Breast epithelium (tissue), 4 donors: ENCODE results near the gene THRA. TPM values are rescaled to one million over a fixed set of nuclear protein-coding genes. Genes with fewer than 3 reads are reported as not detected.
A peak's percentile ranks its signal among the peaks of the same experiment; 100 is the strongest.

Experiments used
- DNase-seq, 2 donors: peaks; one replicate each; pipeline ENCODE4 v3.0.0-alpha.2; 2019; ENCODE audit warnings: low spot score in 2 of 2
- H3K27ac ChIP-seq, 2 donors: fragments of 200-600 bp; sonication (generic) in 1 of 2; one replicate each; pipeline ENCODE4 v1.5.1; 2016 to 2019; ENCODE audit warnings: mild to moderate bottlenecking in 1 of 2
- H3K27me3 ChIP-seq, 2 donors: fragments of 200-600 bp; sonication (generic) in 1 of 2; one replicate each; pipeline versions ENCODE4 v1.5.1 to v1.6.0; 2017 to 2019; ENCODE audit warnings: control low read depth in 1 of 2, mild to moderate bottlenecking in 1 of 2
- H3K36me3 ChIP-seq: fragments of 200-600 bp; one replicate; pipeline ENCODE4 v1.5.1; 2019
- H3K4me1 ChIP-seq, 2 donors: fragments of 200-600 bp; sonication (generic); one replicate each; pipeline ENCODE4 v1.5.1; 2016 to 2019; ENCODE audit warnings: control low read depth in 1 of 2
- H3K4me3 ChIP-seq, 3 donors: fragments of 200-600 bp; sonication (generic); 1 replicate in 2 of 3; 2 replicates in 1 of 3; pipeline ENCODE4 v1.5.1; 2016 to 2019; ENCODE audit warnings: mild to moderate bottlenecking in 3 of 3, moderate library complexity in 2 of 3
- H3K9me3 ChIP-seq, 2 donors: fragments of 200-600 bp; sonication (generic) in 1 of 2; one replicate each; pipeline ENCODE4 v1.5.1; 2016 to 2019; ENCODE audit warnings: control low read depth in 1 of 2
- CTCF ChIP-seq, 3 donors: fragments of 450-650 bp; IDR thresholded peaks; one replicate each; pipeline ENCODE4 v1.5.1; 2016 to 2017; ENCODE audit warnings: antibody characterized with exemption in 3 of 3, mild to moderate bottlenecking in 3 of 3, moderate library complexity in 3 of 3
- POLR2A ChIP-seq: fragments of 450-650 bp; IDR thresholded peaks from one replicate; pipeline ENCODE4 v1.6.1; 2016; ENCODE audit warnings: antibody characterized with exemption, mild to moderate bottlenecking, moderate library complexity
- POLR2AphosphoS5 ChIP-seq, 3 donors: sonication (generic); formaldehyde crosslinking; IDR thresholded peaks; one replicate each; pipeline ENCODE4 v1.6.1; 2017; ENCODE audit warnings: antibody characterized with exemption in 3 of 3
- intact Hi-C: fragments of 100-400 bp; cut with DNase I; formaldehyde crosslinking; loops from one replicate; pipeline ENCODE4 v1.15.1; 2023; ENCODE audit warnings: low total_unique reads
- total RNA-seq, 3 donors: library from RNA; depleted of rRNA; stranded (reverse); fragments of >200 nt; gene quantifications; one replicate each; pipeline ENCODE4 v1.1.0, GENCODE V29; 2016

The THRA gene
- total RNA-seq, 3 donors from 2014 or later, result 41.6 to 61.0 (median 48.1) TPM

GRCh38 chr17:40122136-40122998, 59.6 kb downstream of the THRA start:
- peak overlapping the region; percentile 95 to 100 for H3K27ac ChIP-seq
- H3K4me1 ChIP-seq, result peaks cover 0 to 9% of the 10 kb centered on the region in 2 donors
- DNase-seq, result no peak
- H3K9me3 ChIP-seq, result no peaks in the 10 kb centered on the region
- H3K27me3 ChIP-seq, result no peaks in the 10 kb centered on the region
- H3K36me3 ChIP-seq, result no peaks in the 10 kb centered on the region
- intact Hi-C loops, result no loop called here
- TF ChIP-seq POLR2A, result no peak
- TF ChIP-seq POLR2AphosphoS5 (IDR thresholded peaks at IDR 0.05), result peak in 2 of 3 donors; percentile 11 to 39
- H3K4me3 ChIP-seq, result peak overlapping the region; percentile 81 to 100 (median 85)

- TF ChIP-seq POLR2AphosphoS5 (IDR thresholded peaks at IDR 0.05) (no peak), CTCF (IDR thresholded peaks at IDR 0.05) (peak in 1 of 3 donors; percentile 15)
- Histone ChIP-seq H3K36me3 (no peaks in the 10 kb centered on the region), H3K9me3 (no peaks in the 10 kb centered on the region), H3K27me3 (no peaks in the 10 kb centered on the region), H3K4me1 (peaks cover 0 to 9% of the 10 kb centered on the region in 2 donors), H3K4me3 (peak overlapping the region; percentile 81 to 100 (median 85)), H3K27ac (peak overlapping the region; percentile 95 to 100)
- no peak for DNase-seq
- intact Hi-C loops, result no loop called here
Observed at GRCh38 chr17:40122999-40123810, 60.4 kb downstream of the THRA start.

GRCh38 chr17:40123811-40124114, 61.0 kb downstream of the THRA start:
- peak overlapping the region; percentile 81 to 100 (median 85) for H3K4me3 ChIP-seq
- H3K27ac ChIP-seq, result peak overlapping the region; percentile 95 to 100
- intact Hi-C loops, result no loop called here
- DNase-seq, result no peak
- H3K9me3 ChIP-seq, result no peaks in the 10 kb centered on the region
- H3K36me3 ChIP-seq, result no peaks in the 10 kb centered on the region
- TF ChIP-seq POLR2AphosphoS5 (IDR thresholded peaks at IDR 0.05) (no peak), POLR2A (no peak)
- peaks cover 0 to 9% of the 10 kb centered on the region in 2 donors for H3K4me1 ChIP-seq
- H3K27me3 ChIP-seq, result no peaks in the 10 kb centered on the region

- Histone ChIP-seq H3K36me3 (no peaks in the 10 kb centered on the region), H3K9me3 (no peaks in the 10 kb centered on the region), H3K4me1 (peaks cover 0 to 9% of the 10 kb centered on the region in 2 donors), H3K27ac (peak overlapping the region; percentile 95 to 100), H3K27me3 (no peaks in the 10 kb centered on the region), H3K4me3 (peak overlapping the region; percentile 81 to 100 (median 85))
- no peak for DNase-seq
- intact Hi-C loops, result no loop called here
- TF ChIP-seq POLR2AphosphoS5 (IDR thresholded peaks at IDR 0.05) (no peak), POLR2A (no peak), CTCF (IDR thresholded peaks at IDR 0.05) (no peak)
Observed at GRCh38 chr17:40124279-40125141, 61.7 kb downstream of the THRA start.

- TF ChIP-seq POLR2A (no peak), CTCF (IDR thresholded peaks at IDR 0.05) (no peak), POLR2AphosphoS5 (IDR thresholded peaks at IDR 0.05) (no peak)
- intact Hi-C loops, result no loop called here
- Histone ChIP-seq H3K9me3 (no peaks in the 10 kb centered on the region), H3K36me3 (no peaks in the 10 kb centered on the region), H3K27ac (no peak overlapping the region), H3K4me1 (peaks cover 0 to 7% of the 10 kb centered on the region in 2 donors), H3K4me3 (no peak overlapping the region), H3K27me3 (no peaks in the 10 kb centered on the region)
- DNase-seq, result no peak
Observed at GRCh38 chr17:40129498-40129897, 66.7 kb downstream of the THRA start.
